ENCODE measurements around the gene PLEKHJ1. TPM values are rescaled to one million over a fixed set of nuclear protein-coding genes. Genes with fewer than 3 reads are reported as not detected.

The PLEKHJ1 gene
- total RNA-seq, 1 experiment from 2014 or later = 94.8 TPM

- DNase-seq (no peak), ATAC-seq (no peak)
- no peak overlapping the region for H3K4me2 ChIP-seq (ENCODE audit: low read length)
- BruUV-seq (replicated peaks) = no TSS peak
- intact Hi-C loops (cut with micrococcal nuclease) = loop anchor here (10.0 kb wide), 1 partner anchor 82 kb away; no protein-coding TSS in a partner anchor
- no peak overlapping the region for H3K4me3 ChIP-seq (ENCODE audit: low read length)
- H3K4me1 ChIP-seq (ENCODE audit: insufficient read depth, low read length) = peaks cover 2% of the 10 kb centered on the region; the same call in 1 of the 2 replicates
- H2AFZ ChIP-seq (ENCODE audit: low read length) = no peak overlapping the region
- no peaks in the 10 kb centered on the region for H3F3A ChIP-seq (ENCODE audit: low read length, unreplicated experiment)
- no peaks in the 10 kb centered on the region for H3K9me2 ChIP-seq (replicated peaks; ENCODE audit: low read length)
- ChIA-PET POLR2A (ENCODE audit: unreplicated experiment) (no interaction called here), CTCF (no interaction called here)
- no peaks in the 10 kb centered on the region for H3K9me3 ChIP-seq (ENCODE audit: low read length)
- H3K9ac ChIP-seq (ENCODE audit: low read length) = no peak overlapping the region
- peaks cover 2% of the 10 kb centered on the region; the same call in 1 of the 2 replicates for H4K20me1 ChIP-seq (ENCODE audit: low read length)
- H3K36me3 ChIP-seq (ENCODE audit: low read depth, low read length) = 0 out of 2 replicates have a peak, but pooled peaks cover 5% of the 10 kb centered on the region
- H3K27ac ChIP-seq (ENCODE audit: low read length) = no peak overlapping the region
- peaks cover 41% of the 10 kb centered on the region for H3K79me2 ChIP-seq (ENCODE audit: low read length)
- TF ChIP-seq EZH2phosphoT487 (IDR thresholded peaks at IDR 0.05; ENCODE audit: borderline replicate concordance, low read length) (no peak), CTCF (conservative IDR thresholded peaks at IDR 0.05; ENCODE audit: low read depth, low read length) (no peak), EZH2 (IDR thresholded peaks at IDR 0.05; ENCODE audit: low read length, unreplicated experiment) (no peak)
- no peaks in the 10 kb centered on the region for H3K27me3 ChIP-seq (ENCODE audit: low read length)
Observed at GRCh38 chr19:2232286-2233151, 3.6 kb downstream of the PLEKHJ1 start.

GRCh38 chr19:2231621-2232221 is 4.4 kb downstream of the PLEKHJ1 start:
- no peak for DNase-seq
- no peak overlapping the region for H3K9ac ChIP-seq (ENCODE audit: low read length)
- H3K9me2 ChIP-seq (replicated peaks; ENCODE audit: low read length) = no peaks in the 10 kb centered on the region
- no peaks in the 10 kb centered on the region for H4K20me1 ChIP-seq (ENCODE audit: low read length)
- POLR2A ChIA-PET (ENCODE audit: unreplicated experiment) = no interaction called here
- no peaks in the 10 kb centered on the region for H3K9me3 ChIP-seq (ENCODE audit: low read length)
- 0 out of 2 replicates have a peak, but pooled peaks cover 5% of the 10 kb centered on the region for H3K36me3 ChIP-seq (ENCODE audit: low read depth, low read length)
- no peak for TF ChIP-seq EZH2 (IDR thresholded peaks at IDR 0.05; ENCODE audit: low read length, unreplicated experiment)
- TF ChIP-seq EZH2phosphoT487 (IDR thresholded peaks at IDR 0.05; ENCODE audit: borderline replicate concordance, low read length) = no peak
- TF ChIP-seq CTCF (conservative IDR thresholded peaks at IDR 0.05; ENCODE audit: low read depth, low read length) = 0 out of 2 replicates have a peak, but pooled peaks have one; percentile 19
- H3K27ac ChIP-seq (ENCODE audit: low read length) = no peak overlapping the region
- no peak for ATAC-seq
- intact Hi-C loops (cut with micrococcal nuclease) = loop anchor here (10.0 kb wide), 1 partner anchor 83 kb away; no protein-coding TSS in a partner anchor
- peaks cover 33% of the 10 kb centered on the region for H3K79me2 ChIP-seq (ENCODE audit: low read length)
- H2AFZ ChIP-seq (ENCODE audit: low read length) = no peak overlapping the region
- BruUV-seq (replicated peaks) = no TSS peak
- no peak overlapping the region for H3K4me2 ChIP-seq (ENCODE audit: low read length)
- no peaks in the 10 kb centered on the region for H3K27me3 ChIP-seq (ENCODE audit: low read length)
- H3K4me1 ChIP-seq (ENCODE audit: insufficient read depth, low read length) = no peaks in the 10 kb centered on the region
- H3F3A ChIP-seq (ENCODE audit: low read length, unreplicated experiment) = no peaks in the 10 kb centered on the region
- CTCF ChIA-PET = no interaction called here
- H3K4me3 ChIP-seq (ENCODE audit: low read length) = no peak overlapping the region
